Spinal cord (tissue), 10 donors: ENCODE measurements around the gene BTBD19. TPM values are rescaled to one million over a fixed set of nuclear protein-coding genes. Genes with fewer than 3 reads are reported as not detected.

ENCODE experiments used
- DNase-seq, 6 donors: peaks; one replicate each; pipeline versions ENCODE4 v3.0.0 to v3.0.0-alpha.2; 2013 to 2015; ENCODE audit warnings: low spot score in 6 of 6, low read depth in 4 of 6
- H3K27ac ChIP-seq: one replicate; pipeline ENCODE4 v1.5.1; 2013; ENCODE audit warnings: low read depth, low read length, control low read depth
- H3K27me3 ChIP-seq: one replicate; pipeline ENCODE4 v1.6.1; 2013; ENCODE audit warnings: low read length; ENCODE audit not compliant: control insufficient read depth, insufficient read depth
- H3K36me3 ChIP-seq: one replicate; pipeline ENCODE4 v1.6.1; 2013; ENCODE audit warnings: low read length; ENCODE audit not compliant: control insufficient read depth, insufficient read depth
- H3K4me1 ChIP-seq: one replicate; pipeline ENCODE4 v1.6.1; 2013; ENCODE audit warnings: low read length; ENCODE audit not compliant: control insufficient read depth, insufficient read depth
- H3K4me3 ChIP-seq: one replicate; pipeline ENCODE4 v1.5.1; 2013; ENCODE audit warnings: low read depth, low read length, control low read depth
- H3K9me3 ChIP-seq: one replicate; pipeline ENCODE4 v1.6.1; 2013; ENCODE audit warnings: low read length; ENCODE audit not compliant: control insufficient read depth, insufficient read depth
- WGBS: methylation state at CpG from one replicate; pipeline ENCODE4 v1.1.5; 2013; ENCODE audit warnings: missing lambda C conversion rate; ENCODE audit not compliant: insufficient coverage; 5-methylcytosine and 5-hydroxymethylcytosine counted together
- polyA plus RNA-seq, 2 donors: library from polyadenylated mRNA; unstranded; fragments of 120-200 nt; gene quantifications; one replicate each; pipeline ENCODE4 v1.2.1, GENCODE V29; 2013; ENCODE audit not compliant: insufficient read length in 2 of 2
- total RNA-seq, 2 donors: library from RNA; depleted of rRNA in 1 of 2; stranded (reverse); fragments of 120-200 nt in 1 of 2; fragments of >200 nt in 1 of 2; gene quantifications; one replicate each; pipeline versions ENCODE4 v1.2.3 to v1.2.4, GENCODE V29; 2013 to 2014
- donor health status: healthy.

Gene BTBD19
- total and polyA plus RNA-seq, 4 donors: 3.2 to 10.5 (median 6.1) TPM

- Histone ChIP-seq H3K4me3 (no peak overlapping the region), H3K27me3 (no peaks in the 10 kb centered on the region), H3K4me1 (peaks cover 9% of the 10 kb centered on the region), H3K36me3 (peaks cover 79% of the 10 kb centered on the region), H3K9me3 (no peaks in the 10 kb centered on the region), H3K27ac (no peak overlapping the region)
- 96% methylated on average over 20 of the region's 21 CpGs for WGBS
- DNase-seq: no peak
Measured at GRCh38 chr1:44828003-44828651, 19.8 kb downstream of the BTBD19 start.

- whole genome bisulfite sequencing: 94% methylated on average over 15 of the region's 15 CpGs
- Histone ChIP-seq H3K27ac (no peak overlapping the region), H3K36me3 (peaks cover 80% of the 10 kb centered on the region), H3K4me3 (no peak overlapping the region), H3K9me3 (no peaks in the 10 kb centered on the region), H3K4me1 (peaks cover 9% of the 10 kb centered on the region), H3K27me3 (no peaks in the 10 kb centered on the region)
- no peak for DNase-seq
Measured at GRCh38 chr1:44828841-44829440, 20.6 kb downstream of the BTBD19 start.

- Histone ChIP-seq H3K9me3 (no peaks in the 10 kb centered on the region), H3K4me3 (no peak overlapping the region), H3K4me1 (peaks cover 9% of the 10 kb centered on the region), H3K27ac (no peak overlapping the region), H3K36me3 (peaks cover 81% of the 10 kb centered on the region), H3K27me3 (no peaks in the 10 kb centered on the region)
- no peak for DNase-seq
- 81% methylated on average over 12 of the region's 12 CpGs for whole genome bisulfite sequencing
Measured at GRCh38 chr1:44829506-44830384, 21.4 kb downstream of the BTBD19 start.

GRCh38 chr1:44830900-44831304 lies 22.6 kb downstream of the BTBD19 start:
- DNase-seq: no peak
- Histone ChIP-seq H3K27ac (no peak overlapping the region), H3K4me3 (no peak overlapping the region), H3K9me3 (no peaks in the 10 kb centered on the region), H3K36me3 (peaks cover 81% of the 10 kb centered on the region), H3K4me1 (peaks cover 12% of the 10 kb centered on the region), H3K27me3 (no peaks in the 10 kb centered on the region)
- 85% methylated on average over 5 of the region's 10 CpGs for WGBS

- no peak overlapping the region for H3K4me3 ChIP-seq
- WGBS: 36% methylated on average over 4 of the region's 9 CpGs
- no peak for DNase-seq
Measured at GRCh38 chr1:44831516-44831915, 23.2 kb downstream of the BTBD19 start.

GRCh38 chr1:44832056-44832705 lies 23.9 kb downstream of the BTBD19 start:
- peaks cover 15% of the 10 kb centered on the region for H3K4me1 ChIP-seq
- H3K9me3 ChIP-seq: no peaks in the 10 kb centered on the region
- H3K4me3 ChIP-seq: no peak overlapping the region
- DNase-seq: no peak
- WGBS: 62% methylated on average over 8 of the region's 13 CpGs
- H3K27me3 ChIP-seq: no peaks in the 10 kb centered on the region
- no peak overlapping the region for H3K27ac ChIP-seq
- H3K36me3 ChIP-seq: peaks cover 74% of the 10 kb centered on the region

More at GRCh38 chr1:44831516-44831915, 23.2 kb downstream of the BTBD19 start:
- peaks cover 15% of the 10 kb centered on the region for H3K4me1 ChIP-seq
- no peak overlapping the region for H3K27ac ChIP-seq
- H3K9me3 ChIP-seq: no peaks in the 10 kb centered on the region
- peaks cover 79% of the 10 kb centered on the region for H3K36me3 ChIP-seq
- no peaks in the 10 kb centered on the region for H3K27me3 ChIP-seq

- 77% methylated on average over 3 of the region's 7 CpGs for WGBS
- Histone ChIP-seq H3K27ac (no peak overlapping the region), H3K27me3 (no peaks in the 10 kb centered on the region), H3K4me3 (no peak overlapping the region), H3K4me1 (peaks cover 15% of the 10 kb centered on the region), H3K36me3 (peaks cover 67% of the 10 kb centered on the region), H3K9me3 (no peaks in the 10 kb centered on the region)
- DNase-seq: no peak
Measured at GRCh38 chr1:44834328-44834727, 26.0 kb downstream of the BTBD19 start.

GRCh38 chr1:44835738-44836675 lies 27.7 kb downstream of the BTBD19 start:
- Histone ChIP-seq H3K27me3 (no peaks in the 10 kb centered on the region), H3K4me3 (no peak overlapping the region), H3K4me1 (peaks cover 7% of the 10 kb centered on the region), H3K27ac (no peak overlapping the region), H3K36me3 (peaks cover 63% of the 10 kb centered on the region), H3K9me3 (no peaks in the 10 kb centered on the region)
- peak in 5 of 6 donors; percentile 56 to 94 (median 70) for DNase-seq
- 79% methylated on average over 19 of the region's 23 CpGs for WGBS
